NCI-H2029 (cell line): ENCODE measurements around the gene SUGCT.

Source experiments
- DNase-seq: peaks from one replicate; lab custom pipeline; 2025; lab: John Stamatoyannopoulos, UW

SUGCT gene

GRCh38 chr7:40329601-40330153, 194.9 kb downstream of the SUGCT start:
- DNase-seq: peak; percentile 15

- DNase-seq: no peak
These were observed 195.6 kb downstream of the SUGCT start for GRCh38 chr7:40330408-40330807.

- DNase-seq: no peak
These were observed 197.1 kb downstream of the SUGCT start for GRCh38 chr7:40331915-40332314.

GRCh38 chr7:40332516-40332915, 197.7 kb downstream of the SUGCT start:
- no peak for DNase-seq

GRCh38 chr7:40341836-40342235, 207.0 kb downstream of the SUGCT start:
- DNase-seq: no peak

GRCh38 chr7:40346554-40346953, 211.7 kb downstream of the SUGCT start:
- no peak for DNase-seq

- no peak for DNase-seq
These were observed 213.4 kb downstream of the SUGCT start for GRCh38 chr7:40348126-40348728.

- no peak for DNase-seq
These were observed 215.3 kb downstream of the SUGCT start for GRCh38 chr7:40350100-40350499.

- no peak for DNase-seq
These were observed 219.9 kb downstream of the SUGCT start for GRCh38 chr7:40354711-40355110.

- no peak for DNase-seq
These were observed 221.5 kb downstream of the SUGCT start for GRCh38 chr7:40356312-40356711.

GRCh38 chr7:40356871-40357709, 222.3 kb downstream of the SUGCT start:
- no peak for DNase-seq

- DNase-seq: no peak
These were observed 235.0 kb downstream of the SUGCT start for GRCh38 chr7:40369641-40370277.

GRCh38 chr7:40371806-40372440, 237.1 kb downstream of the SUGCT start:
- no peak for DNase-seq

GRCh38 chr7:40374575-40374974, 239.8 kb downstream of the SUGCT start:
- no peak for DNase-seq

- DNase-seq: no peak
These were observed 245.3 kb downstream of the SUGCT start for GRCh38 chr7:40380111-40380510.

- DNase-seq: no peak
These were observed 247.3 kb downstream of the SUGCT start for GRCh38 chr7:40382145-40382544.

GRCh38 chr7:40393660-40394059, 258.9 kb downstream of the SUGCT start:
- no peak for DNase-seq

- no peak for DNase-seq
These were observed 259.6 kb downstream of the SUGCT start for GRCh38 chr7:40394400-40394799.

GRCh38 chr7:40400525-40400924, 265.7 kb downstream of the SUGCT start:
- DNase-seq: no peak

- DNase-seq: no peak
These were observed 266.6 kb downstream of the SUGCT start for GRCh38 chr7:40401406-40401805.

GRCh38 chr7:40402661-40403060, 267.9 kb downstream of the SUGCT start:
- no peak for DNase-seq
